ENCODE results near the gene BRIX1.

The BRIX1 gene

GRCh38 chr5:34915139-34915855, at the start of gene BRIX1, which contains the start of gene RAD1:
Gene BRIX1, plus strand, starts transcription at chr5:34915711. Its CDS starts 28 bp downstream, at chr5:34915739.
Gene RAD1, minus strand, starts transcription at chr5:34915504. Its CDS starts 612 bp downstream, at chr5:34914892.
- in situ Hi-C loops (cut with MboI; ENCODE audit: low sequenced_read_pairs) = no loop called here

GRCh38 chr5:34866989-34867471, 48.5 kb upstream of the BRIX1 start:
- in situ Hi-C loops (cut with MboI; ENCODE audit: low sequenced_read_pairs) = no loop called here

- in situ Hi-C loops (cut with MboI; ENCODE audit: low sequenced_read_pairs) = no loop called here
Observed at GRCh38 chr5:34867660-34868059, 47.9 kb upstream of the BRIX1 start.

GRCh38 chr5:34868791-34869190, 46.7 kb upstream of the BRIX1 start:
- in situ Hi-C loops (cut with MboI; ENCODE audit: low sequenced_read_pairs) = no loop called here

GRCh38 chr5:34869256-34869655, 46.3 kb upstream of the BRIX1 start:
- in situ Hi-C loops (cut with MboI; ENCODE audit: low sequenced_read_pairs) = no loop called here

GRCh38 chr5:34870382-34870781, 45.1 kb upstream of the BRIX1 start:
- in situ Hi-C loops (cut with MboI; ENCODE audit: low sequenced_read_pairs) = no loop called here

GRCh38 chr5:34876275-34876674, 39.2 kb upstream of the BRIX1 start:
- in situ Hi-C loops (cut with MboI; ENCODE audit: low sequenced_read_pairs) = loop anchor here (25.0 kb wide), 1 partner anchor 389 kb away; no protein-coding TSS in a partner anchor

GRCh38 chr5:34881246-34881645, 34.3 kb upstream of the BRIX1 start:
- in situ Hi-C loops (cut with MboI; ENCODE audit: low sequenced_read_pairs) = loop anchor here (25.0 kb wide), 1 partner anchor 394 kb away; no protein-coding TSS in a partner anchor

GRCh38 chr5:34886392-34887119, 29.0 kb upstream of the BRIX1 start:
- in situ Hi-C loops (cut with MboI; ENCODE audit: low sequenced_read_pairs) = loop anchor here (25.0 kb wide), 1 partner anchor 399 kb away; no protein-coding TSS in a partner anchor

- in situ Hi-C loops (cut with MboI; ENCODE audit: low sequenced_read_pairs) = loop anchor here (25.0 kb wide), 1 partner anchor 402 kb away; no protein-coding TSS in a partner anchor
Observed at GRCh38 chr5:34889394-34889793, 26.1 kb upstream of the BRIX1 start.

GRCh38 chr5:34891981-34892380, 23.5 kb upstream of the BRIX1 start:
- in situ Hi-C loops (cut with MboI; ENCODE audit: low sequenced_read_pairs) = loop anchor here (25.0 kb wide), 1 partner anchor 405 kb away; no protein-coding TSS in a partner anchor

- in situ Hi-C loops (cut with MboI; ENCODE audit: low sequenced_read_pairs) = loop anchor here (25.0 kb wide), 1 partner anchor 405 kb away; no protein-coding TSS in a partner anchor
Observed at GRCh38 chr5:34892414-34892813, 23.1 kb upstream of the BRIX1 start.

GRCh38 chr5:34894716-34895115, 20.8 kb upstream of the BRIX1 start:
- in situ Hi-C loops (cut with MboI; ENCODE audit: low sequenced_read_pairs) = loop anchor here (25.0 kb wide), 1 partner anchor 407 kb away; no protein-coding TSS in a partner anchor

GRCh38 chr5:34895641-34896419, 19.7 kb upstream of the BRIX1 start:
- in situ Hi-C loops (cut with MboI; ENCODE audit: low sequenced_read_pairs) = loop anchor here (25.0 kb wide), 1 partner anchor 409 kb away; no protein-coding TSS in a partner anchor

GRCh38 chr5:34897646-34898045, 17.9 kb upstream of the BRIX1 start:
- in situ Hi-C loops (cut with MboI; ENCODE audit: low sequenced_read_pairs) = loop anchor here (25.0 kb wide), 1 partner anchor 410 kb away; no protein-coding TSS in a partner anchor

- in situ Hi-C loops (cut with MboI; ENCODE audit: low sequenced_read_pairs) = loop anchor here (25.0 kb wide), 1 partner anchor 411 kb away; no protein-coding TSS in a partner anchor
Observed at GRCh38 chr5:34898258-34898895, 17.1 kb upstream of the BRIX1 start.

- in situ Hi-C loops (cut with MboI; ENCODE audit: low sequenced_read_pairs) = loop anchor here (25.0 kb wide), 1 partner anchor 412 kb away; no protein-coding TSS in a partner anchor
Observed at GRCh38 chr5:34899066-34899465, 16.4 kb upstream of the BRIX1 start.

- in situ Hi-C loops (cut with MboI; ENCODE audit: low sequenced_read_pairs) = no loop called here
Observed at GRCh38 chr5:34900652-34901051, 14.9 kb upstream of the BRIX1 start.

GRCh38 chr5:34903260-34903659, 12.3 kb upstream of the BRIX1 start:
- in situ Hi-C loops (cut with MboI; ENCODE audit: low sequenced_read_pairs) = no loop called here

- in situ Hi-C loops (cut with MboI; ENCODE audit: low sequenced_read_pairs) = no loop called here
Observed at GRCh38 chr5:34905564-34905963, 9.9 kb upstream of the BRIX1 start.
